HG03558 (cell line): Measurements from ENCODE around the gene HAT1.
"Not testable (repeated sequence)": the region's sequence is repeated elsewhere in the genome, so short reads cannot be mapped to it uniquely, and the experiment has no call there.

Experiments used
- ATAC-seq: cut with Tn5 transposase; IDR thresholded peaks from one replicate; pipeline ENCODE4 v1.9.1; 2021; ENCODE audit warnings: moderate number of reproducible peaks; ENCODE audit not compliant: unreplicated experiment; ENCODE audit errors: extremely low read depth

HAT1 gene, protein sequence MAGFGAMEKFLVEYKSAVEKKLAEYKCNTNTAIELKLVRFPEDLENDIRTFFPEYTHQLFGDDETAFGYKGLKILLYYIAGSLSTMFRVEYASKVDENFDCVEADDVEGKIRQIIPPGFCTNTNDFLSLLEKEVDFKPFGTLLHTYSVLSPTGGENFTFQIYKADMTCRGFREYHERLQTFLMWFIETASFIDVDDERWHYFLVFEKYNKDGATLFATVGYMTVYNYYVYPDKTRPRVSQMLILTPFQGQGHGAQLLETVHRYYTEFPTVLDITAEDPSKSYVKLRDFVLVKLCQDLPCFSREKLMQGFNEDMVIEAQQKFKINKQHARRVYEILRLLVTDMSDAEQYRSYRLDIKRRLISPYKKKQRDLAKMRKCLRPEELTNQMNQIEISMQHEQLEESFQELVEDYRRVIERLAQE

DNA sequence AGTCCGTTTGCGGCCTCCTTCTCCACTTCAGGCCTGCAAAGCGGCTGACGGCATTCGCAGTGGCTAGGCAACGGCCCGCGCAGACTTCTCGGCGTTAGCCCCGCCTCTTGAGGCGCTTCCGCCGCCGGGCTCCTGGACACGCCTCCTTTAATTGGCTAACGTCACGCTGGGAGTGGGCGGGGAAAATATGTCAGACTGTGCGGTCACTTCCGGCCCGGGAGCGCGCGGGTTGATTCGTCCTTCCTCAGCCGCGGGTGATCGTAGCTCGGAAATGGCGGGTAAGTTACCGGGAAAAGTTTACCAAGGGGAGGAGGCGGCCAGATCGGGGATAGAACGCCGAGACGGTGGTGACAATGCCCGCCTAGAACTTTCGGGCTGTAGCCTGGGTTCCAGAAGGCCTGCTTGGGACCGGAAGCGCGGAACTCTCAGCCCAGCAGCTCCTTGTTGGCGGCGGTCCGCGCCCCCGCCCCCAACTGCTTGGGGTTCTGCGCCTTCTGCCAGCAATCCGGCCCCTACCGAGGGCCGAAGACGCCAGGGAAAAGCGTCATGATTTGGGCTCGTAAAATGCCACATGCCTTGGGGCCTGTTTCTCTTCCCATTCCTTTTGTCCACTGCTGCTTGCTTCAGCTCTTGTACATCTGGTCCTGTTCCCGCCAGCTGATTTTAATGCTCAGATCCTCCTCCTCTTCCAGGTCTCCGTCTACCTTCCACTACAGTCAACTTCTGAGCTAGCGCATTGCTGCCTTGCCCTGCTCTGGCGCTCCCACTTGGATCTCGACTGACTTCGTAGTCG lies at the start of gene HAT1:
TSS of gene HAT1 (plus strand) at position 232 of the 793 bp plus-strand sequence. CDS start at position 272, 40 bp downstream.
- ATAC-seq, result peak; percentile 89

- ATAC-seq, result no peak
Observed at GRCh38 chr2:171874517-171874916, 47.7 kb upstream of the HAT1 start.

DNA sequence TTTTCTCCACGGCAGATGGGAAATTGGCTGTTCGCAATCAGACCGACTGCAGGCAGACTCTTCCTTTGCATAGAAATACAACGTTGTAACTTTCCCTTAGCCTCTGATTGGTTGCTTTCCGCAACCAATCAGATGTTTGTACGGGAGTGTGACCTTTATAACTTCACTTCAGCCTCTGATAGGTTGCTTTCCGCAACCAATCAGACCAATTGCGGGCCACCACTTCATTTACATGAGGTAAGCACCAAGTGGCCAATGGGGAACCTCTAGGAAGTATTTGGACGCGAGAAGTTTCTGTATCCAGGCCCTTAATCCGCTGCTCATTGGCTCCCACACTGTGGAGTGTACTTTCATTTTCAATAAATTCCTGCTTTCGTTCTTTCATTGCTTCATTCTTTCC lies 47.3 kb upstream of the HAT1 start:
- no peak for ATAC-seq

- ATAC-seq, result no peak
Observed at GRCh38 chr2:171878481-171878993, 43.7 kb upstream of the HAT1 start.

DNA sequence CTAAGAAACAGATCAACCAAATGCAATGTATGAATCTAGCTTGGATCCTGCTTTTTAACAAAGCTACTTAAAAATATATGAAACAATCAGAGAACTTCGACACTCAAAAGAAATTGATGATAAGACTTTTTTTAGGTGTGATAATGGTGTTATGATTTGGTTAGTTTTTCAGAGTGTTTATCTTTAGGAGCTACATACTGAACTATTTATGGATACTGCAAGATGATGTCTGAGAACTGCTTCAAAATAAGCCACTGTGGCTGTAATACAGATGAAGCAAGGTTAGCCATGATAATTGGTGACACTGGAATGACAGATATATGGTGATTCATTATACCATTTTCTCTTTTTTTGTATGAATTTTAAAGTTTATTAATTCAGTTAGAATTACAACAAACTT lies 42.4 kb upstream of the HAT1 start:
- no peak for ATAC-seq

- ATAC-seq, result no peak
Observed at GRCh38 chr2:171880774-171881173, 41.5 kb upstream of the HAT1 start.

- ATAC-seq, result peak; percentile 31
Observed at GRCh38 chr2:171882089-171882769, 40.0 kb upstream of the HAT1 start.

- no peak for ATAC-seq
Observed at GRCh38 chr2:171883275-171883893, 38.9 kb upstream of the HAT1 start.

DNA sequence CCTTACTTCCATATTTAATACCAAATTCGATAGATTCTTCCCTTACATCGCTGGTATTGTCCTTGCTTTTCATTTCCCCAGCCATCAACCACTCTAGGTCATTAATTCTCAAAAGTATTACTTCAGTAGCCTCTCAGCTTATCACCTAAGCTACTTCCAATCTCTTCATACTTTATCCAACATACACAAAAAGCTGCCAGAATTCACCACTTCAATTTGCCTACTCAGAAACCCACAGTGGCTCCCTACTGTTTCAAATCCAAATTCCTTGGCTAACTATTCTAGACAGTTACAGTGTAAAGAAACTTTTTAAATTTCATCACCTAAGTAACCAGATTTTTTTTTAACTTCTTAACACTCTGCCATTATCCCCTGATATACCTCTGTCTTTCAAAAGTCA lies 32.9 kb upstream of the HAT1 start:
- no peak for ATAC-seq

GRCh38 chr2:171889808-171890207 lies 32.5 kb upstream of the HAT1 start:
- no peak for ATAC-seq

GRCh38 chr2:171893196-171893823 lies 29.0 kb upstream of the HAT1 start:
- no peak for ATAC-seq

DNA sequence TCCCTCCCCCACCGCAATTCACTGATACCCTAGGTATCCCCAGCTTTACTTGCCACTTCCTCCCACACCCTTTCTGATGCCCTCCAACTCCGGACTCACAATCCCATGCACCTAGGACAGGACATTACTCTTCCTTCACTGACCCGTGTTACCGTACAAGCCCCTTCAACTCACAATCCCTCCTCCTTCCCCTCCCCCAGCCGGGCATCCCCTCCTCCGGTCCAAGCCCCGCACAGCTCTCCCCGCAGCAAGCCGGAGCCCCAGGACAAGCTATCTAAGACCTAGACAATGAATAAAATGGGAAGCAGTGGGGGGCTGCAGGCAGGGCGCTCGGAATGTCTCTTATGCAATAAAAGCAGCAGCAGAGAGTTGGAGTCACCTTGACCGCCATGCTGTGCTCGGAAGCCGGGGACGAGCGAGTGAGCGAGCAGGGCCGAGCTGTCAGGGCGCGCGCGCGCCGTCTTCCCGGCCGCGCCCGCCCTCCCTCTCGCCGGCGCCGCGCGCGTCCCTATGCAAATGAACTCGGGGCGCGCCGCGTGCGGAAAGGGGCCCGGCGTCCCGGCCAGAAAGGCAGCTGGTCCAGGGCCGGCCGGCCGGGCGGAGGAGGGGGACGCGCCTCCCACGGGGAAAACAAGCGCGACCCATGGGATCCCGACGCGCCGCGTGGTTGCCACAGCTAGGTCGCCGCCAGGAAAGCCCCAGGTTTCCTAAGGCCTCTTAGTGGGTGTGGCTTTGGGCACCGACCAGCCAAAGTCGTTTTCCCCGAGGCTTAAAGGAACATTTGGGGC lies 28.2 kb upstream of the HAT1 start, which contains the start of gene SLC25A12:
TSS of gene SLC25A12 (minus strand) at position 421 of the 788 bp plus-strand sequence. CDS start at position 391, 30 bp downstream.
- ATAC-seq, result no peak

- no peak for ATAC-seq
Observed at GRCh38 chr2:171894612-171894947, 27.7 kb upstream of the HAT1 start.

DNA sequence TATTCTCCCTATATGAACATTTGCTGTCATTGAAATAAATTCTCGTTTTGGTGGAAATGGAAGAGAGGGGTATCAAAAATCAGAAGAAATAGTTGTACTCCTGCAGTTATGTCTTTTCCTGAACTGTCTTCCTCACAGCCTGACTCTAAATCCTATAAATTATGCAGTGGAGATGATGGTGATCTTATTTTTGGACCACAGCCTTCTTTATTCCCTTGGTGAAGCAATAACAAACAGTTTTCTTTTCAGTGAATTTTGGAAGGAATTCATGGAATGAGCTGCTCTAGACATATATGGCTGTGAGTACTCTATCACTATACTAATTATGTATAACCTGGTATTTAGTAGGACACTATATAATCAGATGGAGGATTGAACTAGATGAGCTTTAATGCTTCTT lies 26.5 kb upstream of the HAT1 start:
- ATAC-seq, result no peak

- not testable (repeated sequence) for ATAC-seq
Observed at GRCh38 chr2:171899623-171900282, 22.5 kb upstream of the HAT1 start.

DNA sequence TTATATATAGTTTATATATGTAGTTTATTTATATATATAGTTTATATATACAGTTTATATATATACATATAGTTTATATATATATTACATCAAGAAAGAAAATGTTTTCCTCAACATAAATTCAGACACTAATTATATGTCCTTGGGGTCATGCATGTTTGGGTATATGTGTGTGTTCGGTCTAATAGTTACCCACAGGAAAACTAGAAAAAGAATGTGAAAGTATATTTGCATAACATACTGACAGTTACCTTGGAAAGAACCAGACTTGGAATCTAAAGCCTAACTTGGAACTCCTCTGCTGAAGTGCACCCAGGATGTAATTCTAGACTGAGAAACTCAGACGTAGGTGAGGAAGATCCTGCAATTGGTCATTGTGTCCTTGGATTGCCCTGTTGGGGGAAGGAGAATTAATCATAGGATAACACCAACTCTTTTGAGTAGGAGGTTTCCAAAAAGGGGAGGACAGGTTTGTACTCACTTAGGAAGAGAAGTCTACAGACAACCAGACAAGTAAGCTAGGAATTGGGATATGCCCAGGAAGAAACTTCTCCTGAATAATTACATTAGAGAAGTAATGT lies 19.3 kb upstream of the HAT1 start:
- no peak for ATAC-seq

DNA sequence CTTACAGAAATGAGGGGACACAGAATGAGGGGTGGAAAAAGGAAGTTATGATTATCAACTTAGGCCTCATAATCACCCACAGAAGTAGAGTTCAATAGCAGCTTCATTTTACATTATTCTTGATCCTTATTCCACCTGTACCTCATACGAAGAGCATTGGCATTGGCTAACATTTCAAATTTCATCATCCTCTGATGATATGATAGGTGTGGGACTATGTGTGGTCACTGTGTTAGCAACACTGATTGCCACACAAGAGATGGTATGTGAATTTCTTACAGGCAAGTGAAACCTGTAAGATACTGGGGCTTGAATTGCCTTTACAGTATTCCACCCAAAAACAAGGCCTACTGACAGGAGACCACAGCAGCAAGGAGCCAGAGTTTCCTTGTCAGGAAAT lies 14.0 kb upstream of the HAT1 start:
- ATAC-seq, result no peak

- no peak for ATAC-seq
Observed at GRCh38 chr2:171909266-171909665, 13.0 kb upstream of the HAT1 start.
